ENCODE data around the gene FBN1.

- TF ChIP-seq CTCF (IDR thresholded peaks at IDR 0.05) (no peak), EZH2phosphoT487 (IDR thresholded peaks at IDR 0.05) (no peak)
These were observed 517 bp downstream of the FBN1 start for GRCh38 chr15:48644827-48645557.

All from neural progenitor cell (in vitro differentiated cells).